Hematopoietic multipotent progenitor cell treated with erythropoietin and hydrocortisone succinate and interleukin-3 and kit ligand, for 8 days (in vitro differentiated cells): ENCODE data around the gene PARVG.

Experiments used
- DNase-seq: peaks from one replicate; pipeline ENCODE4 v3.0.0-alpha.2; 2015

PARVG gene

GRCh38 chr22:44181912-44182587, 1.3 kb downstream of the PARVG start:
- no peak for DNase-seq

GRCh38 chr22:44182588-44183286, 2.0 kb downstream of the PARVG start:
- DNase-seq, result peak; percentile 17

- no peak for DNase-seq
Measured at GRCh38 chr22:44183287-44183588, 2.5 kb downstream of the PARVG start.

- no peak for DNase-seq
Measured at GRCh38 chr22:44184006-44184405, 3.3 kb downstream of the PARVG start.

GRCh38 chr22:44185237-44186120, 4.8 kb downstream of the PARVG start:
- no peak for DNase-seq

- no peak for DNase-seq
Measured at GRCh38 chr22:44186121-44186510, 5.4 kb downstream of the PARVG start.

GRCh38 chr22:44186737-44187136, 6.0 kb downstream of the PARVG start:
- DNase-seq, result no peak

GRCh38 chr22:44187652-44188230, 7.0 kb downstream of the PARVG start:
- no peak for DNase-seq

- no peak for DNase-seq
Measured at GRCh38 chr22:44188316-44188715, 7.6 kb downstream of the PARVG start.

- DNase-seq, result no peak
Measured at GRCh38 chr22:44188986-44189630, 8.4 kb downstream of the PARVG start.

- no peak for DNase-seq
Measured at GRCh38 chr22:44190381-44190976, 9.8 kb downstream of the PARVG start.

- DNase-seq, result no peak
Measured at GRCh38 chr22:44191036-44191454, 10.3 kb downstream of the PARVG start.

GRCh38 chr22:44192098-44192815, 11.5 kb downstream of the PARVG start:
- DNase-seq, result peak; percentile 53

- DNase-seq, result no peak
Measured at GRCh38 chr22:44192816-44193534, 12.2 kb downstream of the PARVG start.

GRCh38 chr22:44193535-44193891, 12.8 kb downstream of the PARVG start:
- no peak for DNase-seq

- no peak for DNase-seq
Measured at GRCh38 chr22:44194569-44194968, 13.8 kb downstream of the PARVG start.

GRCh38 chr22:44195189-44195871, 14.6 kb downstream of the PARVG start:
- DNase-seq, result no peak

- no peak for DNase-seq
Measured at GRCh38 chr22:44196241-44196640, 15.5 kb downstream of the PARVG start.

GRCh38 chr22:44196731-44197131, 16.0 kb downstream of the PARVG start:
- DNase-seq, result no peak

- no peak for DNase-seq
Measured at GRCh38 chr22:44197271-44197670, 16.5 kb downstream of the PARVG start.

GRCh38 chr22:44199164-44199563, 18.4 kb downstream of the PARVG start:
- DNase-seq, result no peak
